HUES64 (cell line): ENCODE measurements around the gene GARNL3.

Source experiments
- H3K27ac ChIP-seq: 2 replicates; pipeline ENCODE4 v1.7.0; 2013; ENCODE audit warnings: low read depth, low read length, inconsistent platforms
- H3K27me3 ChIP-seq: 2 replicates; pipeline ENCODE4 v1.6.1; 2013; ENCODE audit warnings: mild to moderate bottlenecking, low read length; ENCODE audit not compliant: insufficient read depth
- H3K36me3 ChIP-seq: 2 replicates; pipeline ENCODE4 v1.6.1; 2013; ENCODE audit warnings: mild to moderate bottlenecking, low read length; ENCODE audit not compliant: insufficient read depth
- H3K4me1 ChIP-seq: 2 replicates; pipeline ENCODE4 v1.6.1; 2013; ENCODE audit warnings: mild to moderate bottlenecking, low read length, moderate library complexity; ENCODE audit not compliant: insufficient read depth
- H3K4me3 ChIP-seq: 2 replicates; pipeline ENCODE4 v1.5.1; 2013; ENCODE audit warnings: mild to moderate bottlenecking, low read length, moderate library complexity
- H3K9ac ChIP-seq: 2 replicates; pipeline ENCODE4 v1.6.1; 2013; ENCODE audit warnings: mild to moderate bottlenecking, low read depth, low read length
- H3K9me3 ChIP-seq: 2 replicates; pipeline ENCODE4 v1.6.1; 2013; ENCODE audit warnings: low read depth, low read length; ENCODE audit not compliant: insufficient read depth
- WGBS: fragments of 150-250, 120-280 bp; methylation state at CpG from one replicate; pipeline ENCODE4 v1.1.7; 2013; ENCODE audit warnings: missing lambda C conversion rate; 5-methylcytosine and 5-hydroxymethylcytosine counted together

GARNL3 gene

DNA sequence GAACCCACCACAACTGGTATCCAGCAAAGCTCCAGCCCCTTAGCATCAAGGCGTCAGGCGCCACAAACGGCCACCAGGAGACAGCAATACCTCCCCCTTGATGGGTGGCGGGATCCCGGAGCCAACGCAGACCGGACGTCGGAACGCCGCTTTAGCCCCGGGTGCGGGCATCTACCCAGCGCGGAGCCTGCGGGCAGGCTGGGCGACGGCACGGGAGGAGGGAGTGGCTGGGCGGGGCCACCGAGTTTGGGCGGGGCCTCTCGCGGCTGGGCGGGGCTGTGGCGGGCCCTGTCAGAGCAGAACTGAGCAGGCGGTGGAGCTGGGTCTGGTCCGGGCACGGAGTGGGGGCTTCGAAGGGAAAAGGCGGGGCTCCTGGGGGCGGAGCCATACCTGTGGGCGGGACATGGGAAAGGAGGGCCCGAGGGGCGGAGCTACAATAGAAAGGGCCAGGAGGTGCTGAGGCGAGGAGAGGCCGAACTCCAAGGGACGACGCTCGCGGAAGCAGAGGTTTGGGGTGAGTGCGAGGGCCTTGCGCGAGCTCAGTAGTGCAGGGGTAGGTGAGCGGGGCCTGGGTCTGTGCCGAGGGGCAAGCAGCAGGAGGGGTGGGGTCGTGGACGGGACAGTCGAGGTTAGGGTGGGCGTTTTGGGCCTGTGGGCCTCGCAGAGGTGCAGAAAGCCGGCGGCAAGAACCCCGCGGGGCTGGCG is 40.2 kb upstream of the GARNL3 start:
- Histone ChIP-seq H3K9ac (peak overlapping the region; percentile 78), H3K27me3 (peaks cover 41% of the 10 kb centered on the region), H3K9me3 (no peaks in the 10 kb centered on the region), H3K36me3 (no peaks in the 10 kb centered on the region), H3K4me3 (peak overlapping the region; percentile 71), H3K4me1 (no peaks in the 10 kb centered on the region), H3K27ac (peak overlapping the region; percentile 70; the same call in 1 of the 2 replicates)
- 1% methylated on average over 55 of the region's 56 CpGs for WGBS

DNA sequence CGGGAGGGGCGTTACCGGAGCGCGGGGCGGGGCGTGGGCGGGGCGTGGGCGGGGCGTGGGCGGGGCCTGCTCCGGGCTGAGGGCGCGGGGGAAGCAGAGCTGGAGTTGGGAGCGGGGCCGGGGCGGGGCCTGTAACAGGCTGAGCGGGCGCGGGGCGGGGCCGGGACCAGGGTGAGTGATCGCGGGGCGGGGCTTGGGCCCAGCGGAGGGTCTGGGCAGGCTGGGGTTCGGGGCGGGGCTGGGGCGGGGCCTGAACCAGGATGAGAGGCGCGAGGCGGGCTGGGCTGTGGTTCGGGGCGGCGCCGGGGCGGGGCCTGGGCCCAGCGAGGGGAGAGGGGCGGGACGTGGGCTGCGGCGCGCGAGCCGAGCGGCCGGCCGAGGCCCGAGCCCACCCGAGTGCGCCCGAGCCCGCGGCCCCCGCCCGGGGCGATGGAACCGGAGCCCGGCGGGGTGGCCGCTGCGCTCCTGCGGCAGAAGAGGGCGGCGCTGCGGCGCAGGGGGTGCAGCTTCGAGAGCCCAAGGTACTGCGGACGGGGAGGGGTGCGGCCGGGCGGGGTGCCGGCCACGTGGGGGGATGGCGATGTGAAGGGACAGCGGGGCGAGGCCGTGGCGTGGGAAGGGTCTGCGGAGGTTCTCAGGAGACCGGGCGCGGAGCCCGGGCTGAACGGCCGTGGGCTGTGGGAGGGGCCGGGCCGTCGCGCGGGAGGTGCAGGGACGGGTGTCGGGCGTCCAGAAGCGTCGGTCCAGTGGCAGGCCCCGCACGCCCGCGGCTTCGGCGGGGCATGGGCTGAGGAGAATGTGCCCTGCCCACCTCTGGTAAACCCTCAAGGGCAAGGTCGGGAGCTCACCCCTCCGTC is 39.5 kb upstream of the GARNL3 start:
- Histone ChIP-seq H3K9me3 (no peaks in the 10 kb centered on the region), H3K4me3 (peak overlapping the region; percentile 71), H3K27me3 (peaks cover 41% of the 10 kb centered on the region), H3K36me3 (no peaks in the 10 kb centered on the region), H3K9ac (peak overlapping the region; percentile 78), H3K27ac (no peak overlapping the region), H3K4me1 (no peaks in the 10 kb centered on the region)
- WGBS: under 1% methylated on average over 106 of the region's 106 CpGs

DNA sequence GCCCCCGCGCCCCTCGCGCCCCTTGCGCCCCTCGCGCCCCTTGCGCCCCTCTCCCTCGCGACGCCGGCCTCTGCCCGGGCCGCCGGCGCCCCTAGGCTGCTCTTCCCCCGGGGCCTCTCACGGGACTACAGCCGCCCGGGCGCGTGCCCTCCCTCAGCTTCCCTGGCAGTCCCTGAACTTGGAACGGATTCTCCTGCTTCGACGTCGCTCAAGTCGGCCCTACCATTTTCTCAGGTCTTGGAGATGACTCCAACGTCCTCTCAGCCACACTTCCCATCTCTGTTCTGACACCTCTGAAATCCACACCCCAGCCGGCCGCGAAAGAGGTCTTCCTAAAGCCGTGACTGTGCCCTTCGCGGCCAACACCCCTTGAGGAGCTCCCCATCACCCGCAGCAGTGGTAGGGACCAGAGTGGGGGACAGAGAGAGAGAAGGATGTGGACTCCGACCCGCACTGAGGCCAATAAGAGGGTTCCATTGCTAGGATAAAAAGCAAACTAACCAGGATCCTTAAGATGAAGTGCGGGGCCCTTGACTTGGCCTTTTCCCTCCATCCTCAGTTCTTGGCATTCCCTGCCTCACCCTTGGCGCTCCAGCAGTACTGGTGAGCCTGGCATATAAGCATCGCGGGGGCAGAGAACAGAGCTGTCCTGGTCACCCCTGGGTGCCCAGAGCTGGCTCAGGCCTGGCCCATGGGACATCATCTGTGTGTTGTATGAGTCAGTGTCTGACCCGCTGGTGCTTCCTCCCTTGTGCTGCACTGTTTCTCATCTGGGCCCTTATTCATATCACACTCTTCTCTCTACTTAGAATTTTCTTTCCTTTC is 38.6 kb upstream of the GARNL3 start:
- Histone ChIP-seq H3K4me1 (no peaks in the 10 kb centered on the region), H3K9me3 (no peaks in the 10 kb centered on the region), H3K27me3 (peaks cover 41% of the 10 kb centered on the region), H3K9ac (no peak overlapping the region), H3K27ac (no peak overlapping the region), H3K36me3 (no peaks in the 10 kb centered on the region), H3K4me3 (peak overlapping the region; percentile 68)
- 33% methylated on average over 42 of the region's 42 CpGs for WGBS

DNA sequence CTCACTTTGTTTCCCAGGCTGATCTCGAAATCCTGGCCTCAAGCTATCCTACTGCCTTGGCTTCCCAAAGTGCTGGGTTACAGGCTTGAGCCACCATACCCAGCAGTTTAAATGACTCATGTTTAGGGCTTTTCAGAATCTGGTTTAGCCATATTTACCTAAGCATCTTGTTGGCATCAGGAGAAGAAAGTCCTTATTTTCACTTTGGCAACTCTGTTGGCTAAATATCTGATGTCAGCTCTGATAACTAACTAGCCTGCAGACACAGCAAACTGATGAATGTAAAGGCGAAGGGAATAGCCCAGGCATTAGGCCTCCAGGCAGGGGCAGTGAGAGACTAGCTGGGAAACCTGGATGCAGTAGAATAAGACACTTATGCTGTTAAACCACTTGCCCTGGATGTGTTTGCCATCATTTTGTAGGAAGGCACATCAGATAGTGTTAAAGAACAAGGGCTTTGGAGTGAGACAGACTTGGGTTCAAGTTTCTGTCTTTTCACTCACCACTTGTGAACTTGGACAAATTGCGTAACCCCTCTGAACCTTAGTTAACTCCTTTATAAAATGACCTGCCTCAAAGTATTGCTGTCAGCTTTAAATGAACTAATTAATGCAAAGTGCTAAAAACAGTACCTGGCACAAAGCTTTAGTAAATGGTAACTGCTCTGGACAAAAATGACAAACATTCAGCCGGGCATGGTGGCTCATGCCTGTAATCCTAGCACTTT is 34.7 kb upstream of the GARNL3 start:
- Histone ChIP-seq H3K27ac (no peak overlapping the region), H3K9ac (no peak overlapping the region), H3K4me3 (no peak overlapping the region), H3K9me3 (no peaks in the 10 kb centered on the region), H3K36me3 (no peaks in the 10 kb centered on the region), H3K27me3 (peaks cover 20% of the 10 kb centered on the region), H3K4me1 (no peaks in the 10 kb centered on the region)
- 92% methylated on average over 4 of the region's 4 CpGs for WGBS

DNA sequence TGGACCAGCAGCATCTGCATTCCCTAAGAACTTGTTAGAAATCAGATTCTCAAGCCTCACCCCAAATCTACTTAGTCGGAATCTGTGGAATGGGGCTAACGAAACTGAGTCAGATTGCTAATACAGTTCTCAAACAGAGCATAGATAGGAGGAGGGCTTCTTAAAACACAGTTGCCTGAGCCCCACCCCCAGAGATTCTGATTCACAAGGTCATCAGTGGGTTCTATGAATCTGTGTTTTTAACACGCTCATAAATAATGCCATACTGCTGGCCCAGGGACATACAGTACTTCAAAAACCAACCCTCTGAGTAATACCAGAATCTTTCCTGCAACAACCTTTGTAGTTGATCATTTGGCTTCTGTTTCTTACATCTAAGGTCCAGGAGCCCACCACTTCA is 32.9 kb upstream of the GARNL3 start:
- no peak overlapping the region for H3K9ac ChIP-seq
- H3K27me3 ChIP-seq: peaks cover 5% of the 10 kb centered on the region
- H3K4me1 ChIP-seq: no peaks in the 10 kb centered on the region
- WGBS: 94% methylated on average over 3 of the region's 3 CpGs
- no peak overlapping the region for H3K27ac ChIP-seq
- no peak overlapping the region for H3K4me3 ChIP-seq
- H3K36me3 ChIP-seq: no peaks in the 10 kb centered on the region
- no peaks in the 10 kb centered on the region for H3K9me3 ChIP-seq

DNA sequence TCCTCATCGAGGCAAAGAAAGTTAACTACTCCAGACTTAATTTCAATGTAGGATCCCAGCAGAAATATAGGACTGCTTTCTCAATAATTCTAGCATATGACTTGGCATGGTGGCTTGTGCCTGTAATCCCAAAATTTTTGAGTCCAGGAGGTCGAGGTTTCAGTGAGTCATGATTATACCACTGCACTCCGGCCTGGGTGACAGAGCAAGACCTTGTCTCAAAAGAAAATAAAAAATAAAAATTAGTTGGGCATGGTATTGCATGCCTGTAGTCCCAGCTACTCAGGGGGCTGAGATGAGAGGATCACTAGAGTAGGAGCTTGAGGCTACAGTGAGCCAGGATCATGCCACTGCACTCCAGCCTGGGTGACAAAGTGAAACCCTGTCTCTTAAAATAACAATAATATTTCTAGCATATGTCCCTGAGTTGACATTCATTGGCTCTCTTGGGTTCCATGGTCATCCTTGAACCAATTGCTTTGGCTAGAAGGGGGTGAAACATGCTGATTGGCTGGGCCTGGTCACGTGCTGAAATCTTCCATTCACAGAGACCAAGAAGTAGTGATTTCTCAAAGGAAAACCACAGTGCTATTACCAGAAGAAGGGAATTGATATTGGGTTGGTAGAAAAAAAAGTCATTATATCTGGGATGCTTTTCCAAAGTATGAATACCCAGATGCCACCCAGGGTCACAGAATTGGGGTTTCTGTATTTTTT is 31.6 kb upstream of the GARNL3 start:
- Histone ChIP-seq H3K4me1 (no peaks in the 10 kb centered on the region), H3K36me3 (no peaks in the 10 kb centered on the region), H3K9ac (no peak overlapping the region), H3K27me3 (no peaks in the 10 kb centered on the region), H3K9me3 (no peaks in the 10 kb centered on the region), H3K4me3 (no peak overlapping the region), H3K27ac (no peak overlapping the region)
- WGBS: 93% methylated on average over 4 of the region's 4 CpGs

DNA sequence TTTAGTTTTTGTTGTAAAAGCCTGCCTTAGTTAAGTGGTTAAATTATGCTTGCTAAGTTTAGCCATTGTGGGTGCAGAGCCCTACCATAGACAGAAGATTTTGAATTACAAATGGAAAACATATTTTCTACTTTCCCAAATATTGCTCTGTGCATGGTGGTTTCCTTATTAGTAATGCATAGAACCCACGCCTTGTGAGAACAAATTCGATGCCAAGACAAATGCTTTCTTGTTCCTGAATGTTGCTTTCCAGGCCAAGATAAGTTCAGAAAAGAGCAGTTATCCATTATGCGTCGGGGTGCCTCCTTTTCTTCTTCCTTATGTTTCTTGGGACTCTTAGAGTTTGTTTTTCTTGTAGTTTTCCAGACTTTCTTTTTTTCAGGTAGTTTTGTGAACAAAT is 31.0 kb upstream of the GARNL3 start:
- 91% methylated on average over 4 of the region's 4 CpGs for WGBS
- no peak overlapping the region for H3K9ac ChIP-seq
- no peaks in the 10 kb centered on the region for H3K36me3 ChIP-seq
- no peaks in the 10 kb centered on the region for H3K27me3 ChIP-seq
- H3K4me3 ChIP-seq: no peak overlapping the region
- H3K27ac ChIP-seq: no peak overlapping the region
- no peaks in the 10 kb centered on the region for H3K4me1 ChIP-seq
- H3K9me3 ChIP-seq: no peaks in the 10 kb centered on the region

DNA sequence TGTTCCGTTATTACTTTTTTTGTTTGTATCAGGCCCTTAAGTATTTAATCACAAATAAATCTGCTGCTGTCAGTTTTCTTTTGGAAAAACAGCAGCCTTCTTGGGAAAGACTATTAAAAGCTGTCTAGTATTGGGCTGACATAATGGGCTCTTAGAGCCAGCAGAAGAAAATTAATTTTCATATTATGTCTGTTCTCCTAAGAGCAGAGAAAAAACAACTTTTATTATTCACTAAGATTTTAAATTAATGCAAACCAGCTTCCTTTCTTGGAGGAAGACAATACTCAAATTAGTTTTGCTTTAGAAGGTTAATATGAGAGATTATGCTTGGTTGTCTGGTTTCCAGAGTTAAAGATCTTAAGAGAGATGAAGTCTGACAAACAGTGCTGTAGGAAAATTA is 30.6 kb upstream of the GARNL3 start:
- no peak overlapping the region for H3K4me3 ChIP-seq

DNA sequence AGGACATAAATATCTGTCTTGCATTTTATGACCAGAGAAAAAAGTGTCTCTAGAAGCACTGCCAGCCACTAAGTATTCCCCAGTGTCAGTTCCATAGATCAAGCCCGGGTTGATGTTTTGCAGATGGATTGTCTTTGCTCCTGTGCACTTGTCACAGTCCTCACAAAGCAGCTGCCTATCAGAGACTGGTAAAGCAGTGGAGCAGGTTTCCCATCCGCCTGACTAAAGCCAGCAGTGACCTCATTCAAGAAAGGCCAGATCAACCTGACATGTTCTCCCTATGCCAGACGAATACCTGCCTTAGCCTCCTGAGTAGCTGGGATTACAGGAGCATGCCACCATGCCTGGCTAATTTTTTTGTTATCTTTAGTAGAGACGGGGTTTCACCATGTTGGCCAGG is 26.8 kb upstream of the GARNL3 start:
- WGBS: 94% methylated on average over 4 of the region's 4 CpGs
- Histone ChIP-seq H3K27me3 (no peaks in the 10 kb centered on the region), H3K4me1 (peaks cover 12% of the 10 kb centered on the region), H3K36me3 (no peaks in the 10 kb centered on the region), H3K9ac (no peak overlapping the region), H3K9me3 (no peaks in the 10 kb centered on the region), H3K27ac (no peak overlapping the region), H3K4me3 (no peak overlapping the region)

More for the DNA sequence above, 30.6 kb upstream of the GARNL3 start:
- Histone ChIP-seq H3K9ac (no peak overlapping the region), H3K27ac (no peak overlapping the region), H3K9me3 (no peaks in the 10 kb centered on the region), H3K36me3 (no peaks in the 10 kb centered on the region), H3K27me3 (no peaks in the 10 kb centered on the region), H3K4me1 (no peaks in the 10 kb centered on the region)
- 100% methylated on average over 1 of the region's 1 CpG for WGBS

DNA sequence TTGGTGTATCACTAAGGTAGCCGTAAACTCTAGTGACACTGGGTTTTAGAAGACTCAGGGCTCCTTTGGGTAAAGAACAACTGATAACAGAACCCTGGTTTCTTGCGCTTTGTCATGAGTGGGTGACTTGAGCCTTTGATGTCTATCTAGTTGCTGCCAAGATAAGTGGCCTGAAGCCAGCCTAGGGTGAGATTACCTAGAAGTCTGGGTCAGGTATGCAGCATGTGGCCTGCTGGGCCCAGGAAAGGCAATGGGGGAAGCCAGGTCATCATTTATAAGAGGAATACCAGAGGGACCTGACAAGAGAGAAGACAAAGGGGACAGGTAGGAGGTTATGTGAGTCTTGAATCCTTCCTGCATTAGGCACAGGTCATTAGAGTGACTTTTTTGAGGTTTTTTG is 23.2 kb upstream of the GARNL3 start:
- H3K27ac ChIP-seq: no peak overlapping the region

More for the DNA sequence above, 23.2 kb upstream of the GARNL3 start:
- Histone ChIP-seq H3K4me3 (no peak overlapping the region), H3K27me3 (no peaks in the 10 kb centered on the region), H3K4me1 (peaks cover 16% of the 10 kb centered on the region), H3K9me3 (no peaks in the 10 kb centered on the region), H3K36me3 (no peaks in the 10 kb centered on the region), H3K9ac (no peak overlapping the region)
- WGBS: 91% methylated on average over 2 of the region's 2 CpGs
